Activated CD4-positive, CD25-positive, alpha-beta regulatory T cell treated with anti-CD3 and anti-CD28 coated beads, Interleukin-2, amount 50 U/mL, for 16 hours (primary cell): ENCODE results near the gene FBXO30.

Experiments
- DNase-seq: peaks from one replicate; pipeline ENCODE4 v3.0.0-alpha.2; 2020; ENCODE audit warnings: low read depth, low spot score

The FBXO30 gene

DNA sequence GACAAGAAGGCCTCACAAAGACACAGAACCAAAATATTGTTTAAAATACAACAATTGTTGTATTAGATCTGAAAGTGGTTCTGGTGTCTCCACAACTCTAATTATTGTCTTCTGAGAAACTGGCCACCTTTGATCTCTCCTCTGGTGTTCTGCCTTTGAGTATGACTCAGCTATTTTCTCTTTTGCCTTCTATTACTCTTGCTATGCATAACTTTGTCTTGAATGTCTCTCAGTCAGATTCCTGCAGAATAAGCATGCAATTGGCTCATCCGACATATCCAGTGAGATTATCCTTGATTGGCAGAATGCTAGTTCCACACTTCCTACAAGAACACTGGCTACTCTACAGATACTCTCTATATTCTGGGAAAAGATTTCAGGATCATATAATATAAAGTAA is 65.0 kb downstream of the FBXO30 start:
- no peak for DNase-seq

- no peak for DNase-seq
Measured at GRCh38 chr6:145745861-145746260, 68.7 kb downstream of the FBXO30 start.

- no peak for DNase-seq
Measured at GRCh38 chr6:145744619-145745018, 70.0 kb downstream of the FBXO30 start.
